T-helper 22 cell (primary cell): ENCODE measurements around the gene SEMA5A.

ENCODE experiments used
- DNase-seq: peaks from one replicate; pipeline ENCODE4 v3.0.0-alpha.2; 2020; ENCODE audit warnings: low read depth

SEMA5A gene

GRCh38 chr5:9105851-9106250, 440.0 kb downstream of the SEMA5A start:
- DNase-seq: no peak

GRCh38 chr5:9104571-9105339, 441.1 kb downstream of the SEMA5A start:
- DNase-seq: no peak

GRCh38 chr5:9103290-9103689, 442.6 kb downstream of the SEMA5A start:
- no peak for DNase-seq

- no peak for DNase-seq
Measured at GRCh38 chr5:9099689-9100088, 446.2 kb downstream of the SEMA5A start.

GRCh38 chr5:9098990-9099389, 446.9 kb downstream of the SEMA5A start:
- DNase-seq: no peak

GRCh38 chr5:9094582-9094981, 451.3 kb downstream of the SEMA5A start:
- DNase-seq: no peak

GRCh38 chr5:9091896-9092662, 453.8 kb downstream of the SEMA5A start:
- no peak for DNase-seq

GRCh38 chr5:9090381-9091026, 455.4 kb downstream of the SEMA5A start:
- no peak for DNase-seq

GRCh38 chr5:9089893-9090292, 456.0 kb downstream of the SEMA5A start:
- no peak for DNase-seq

GRCh38 chr5:9082996-9083395, 462.9 kb downstream of the SEMA5A start:
- no peak for DNase-seq

GRCh38 chr5:9072701-9073100, 473.2 kb downstream of the SEMA5A start:
- no peak for DNase-seq

- no peak for DNase-seq
Measured at GRCh38 chr5:9071524-9071923, 474.4 kb downstream of the SEMA5A start.

- DNase-seq: no peak
Measured at GRCh38 chr5:9071074-9071473, 474.8 kb downstream of the SEMA5A start.

GRCh38 chr5:9069650-9070049, 476.2 kb downstream of the SEMA5A start:
- DNase-seq: no peak

GRCh38 chr5:9067154-9067553, 478.7 kb downstream of the SEMA5A start:
- no peak for DNase-seq

- DNase-seq: no peak
Measured at GRCh38 chr5:9066349-9066748, 479.5 kb downstream of the SEMA5A start.

- DNase-seq: no peak
Measured at GRCh38 chr5:9063615-9064245, 482.1 kb downstream of the SEMA5A start.

- no peak for DNase-seq
Measured at GRCh38 chr5:9062873-9063272, 483.0 kb downstream of the SEMA5A start.

GRCh38 chr5:9059920-9060691, 485.8 kb downstream of the SEMA5A start:
- no peak for DNase-seq

- DNase-seq: no peak
Measured at GRCh38 chr5:9058666-9059065, 487.2 kb downstream of the SEMA5A start.

GRCh38 chr5:9058161-9058560, 487.7 kb downstream of the SEMA5A start:
- no peak for DNase-seq
